Stimulated activated CD4-positive, alpha-beta T cell treated with anti-CD3 and anti-CD28 coated beads, Interleukin-15, amount 100 ng/mL, for 24 hours (primary cell): ENCODE data around the gene YWHAQ.
"Not testable (repeated sequence)": the region's sequence is repeated elsewhere in the genome, so short reads cannot be mapped to it uniquely, and the experiment has no call there.

Source experiments
- DNase-seq: peaks from one replicate; pipeline ENCODE4 v3.0.0-alpha.2; 2020

YWHAQ gene

GRCh38 chr2:9630117-9630735 is 571 bp downstream of the YWHAQ start:
- DNase-seq, result peak; percentile 85

GRCh38 chr2:9629222-9630116 is 1.3 kb downstream of the YWHAQ start:
- no peak for DNase-seq

GRCh38 chr2:9627310-9627709 is 3.5 kb downstream of the YWHAQ start:
- DNase-seq, result peak; percentile 52

GRCh38 chr2:9623151-9623550 is 7.6 kb downstream of the YWHAQ start:
- no peak for DNase-seq

GRCh38 chr2:9621655-9622054 is 9.1 kb downstream of the YWHAQ start:
- DNase-seq, result not testable (repeated sequence)

GRCh38 chr2:9618410-9618809 is 12.4 kb downstream of the YWHAQ start:
- DNase-seq, result no peak

GRCh38 chr2:9617749-9618148 is 13.0 kb downstream of the YWHAQ start:
- DNase-seq, result no peak

GRCh38 chr2:9617296-9617695 is 13.5 kb downstream of the YWHAQ start:
- no peak for DNase-seq

- no peak for DNase-seq
Measured at GRCh38 chr2:9614562-9614961, 16.2 kb downstream of the YWHAQ start.

GRCh38 chr2:9613291-9613690 is 17.5 kb downstream of the YWHAQ start:
- no peak for DNase-seq

- DNase-seq, result not testable (repeated sequence)
Measured at GRCh38 chr2:9611549-9611912, 19.3 kb downstream of the YWHAQ start.

GRCh38 chr2:9610781-9611548 is 19.8 kb downstream of the YWHAQ start:
- DNase-seq, result no peak

- not testable (repeated sequence) for DNase-seq
Measured at GRCh38 chr2:9608491-9608890, 22.3 kb downstream of the YWHAQ start.

GRCh38 chr2:9602412-9602811 is 28.4 kb downstream of the YWHAQ start:
- DNase-seq, result no peak

GRCh38 chr2:9601397-9601796 is 29.4 kb downstream of the YWHAQ start:
- DNase-seq, result no peak

- no peak for DNase-seq
Measured at GRCh38 chr2:9599430-9599829, 31.4 kb downstream of the YWHAQ start.

GRCh38 chr2:9596621-9597311 is 34.0 kb downstream of the YWHAQ start:
- no peak for DNase-seq

GRCh38 chr2:9595746-9596145 is 35.1 kb downstream of the YWHAQ start:
- no peak for DNase-seq

GRCh38 chr2:9595256-9595655 is 35.5 kb downstream of the YWHAQ start:
- DNase-seq, result not testable (repeated sequence)

- DNase-seq, result no peak
Measured at GRCh38 chr2:9594366-9595054, 36.3 kb downstream of the YWHAQ start.

- no peak for DNase-seq
Measured at GRCh38 chr2:9593925-9594324, 36.9 kb downstream of the YWHAQ start.

- no peak for DNase-seq
Measured at GRCh38 chr2:9592699-9593098, 38.1 kb downstream of the YWHAQ start.
